K562 (cell line): ENCODE measurements around the gene PRR35. TPM values are rescaled to one million over a fixed set of nuclear protein-coding genes. Genes with fewer than 3 reads are reported as not detected.
A peak's percentile ranks its signal among the peaks of the same experiment; 100 is the strongest.

Experiments used
- FOXA1 ChIP-seq: fragments of 450-650 bp; IDR thresholded peaks from 2 replicates; pipeline ENCODE4 v1.6.1; 2016; ENCODE audit warnings: mild to moderate bottlenecking, borderline replicate concordance
- HDAC8 ChIP-seq: fragments of 450-650 bp; IDR thresholded peaks from 2 replicates; pipeline ENCODE4 v1.6.1; 2016; ENCODE audit warnings: mild to moderate bottlenecking, missing genetic modification characterization, moderate library complexity, missing compliant biosample characterization
- KDM2B ChIP-seq: fragments of 250-450 bp; sonication (Bioruptor Pico); IDR thresholded peaks from 2 replicates; pipeline ENCODE4 v1.8.0; 2021; ENCODE audit warnings: mild to moderate bottlenecking, moderate library complexity
- MCM2 ChIP-seq: fragments of 450-650 bp; IDR thresholded peaks from 2 replicates; pipeline ENCODE4 v1.6.1; 2017; ENCODE audit warnings: low read depth, mild to moderate bottlenecking
- MEF2A ChIP-seq: IDR thresholded peaks from 2 replicates; pipeline ENCODE4 v1.6.1; 2011; ENCODE audit warnings: low read depth, mild to moderate bottlenecking, low read length, moderate library complexity; ENCODE audit not compliant: control insufficient read depth
- NBN ChIP-seq: fragments of 450-650 bp; IDR thresholded peaks from 2 replicates; pipeline ENCODE4 v1.6.1; 2016; ENCODE audit warnings: low read depth, mild to moderate bottlenecking
- PHF8 ChIP-seq: fragments of 200-600 bp; sonication (generic); IDR thresholded peaks from 2 replicates; pipeline ENCODE4 v1.6.1; 2012; ENCODE audit warnings: mixed run types, mild to moderate bottlenecking, inconsistent platforms, low read length, moderate library complexity, borderline replicate concordance
- PTRF ChIP-seq: fragments of 450-650 bp; IDR thresholded peaks from 2 replicates; pipeline ENCODE4 v1.6.1; 2016; ENCODE audit warnings: mild to moderate bottlenecking, missing genetic modification characterization, missing compliant biosample characterization
- RB1 ChIP-seq: fragments of 450-650 bp; IDR thresholded peaks from 2 replicates; pipeline ENCODE4 v1.6.1; 2017; ENCODE audit warnings: low read depth, mild to moderate bottlenecking
- RBM22 ChIP-seq: fragments of 200-400 bp; formaldehyde crosslinking; IDR thresholded peaks from 2 replicates; pipeline ENCODE4 v1.6.1; 2018; ENCODE audit warnings: low read length, low read depth; ENCODE audit not compliant: poor library complexity, severe bottlenecking
- SNIP1 ChIP-seq: fragments of 450-650 bp; IDR thresholded peaks from 2 replicates; pipeline ENCODE4 v1.7.1; 2017; ENCODE audit warnings: low read depth, mild to moderate bottlenecking
- SPI1 ChIP-seq: IDR thresholded peaks from 2 replicates; pipeline ENCODE4 v1.6.1; 2011; ENCODE audit warnings: low read depth, low read length, control low read depth, borderline replicate concordance
- TAF7 ChIP-seq: fragments of 450-650 bp; IDR thresholded peaks from 2 replicates; pipeline ENCODE4 v1.6.1; 2016; ENCODE audit warnings: missing genetic modification characterization, missing compliant biosample characterization
- TSC22D4 ChIP-seq: fragments of 450-650 bp; IDR thresholded peaks from 2 replicates; pipeline ENCODE4 v1.6.1; 2016; ENCODE audit warnings: missing genetic modification characterization, missing biosample characterization, control low read depth
- ZBED1 ChIP-seq: IDR thresholded peaks from 2 replicates; pipeline ENCODE4 v1.6.1; 2014
- ZFP36 ChIP-seq: fragments of 150-350 bp; IDR thresholded peaks from 2 replicates; pipeline ENCODE4 v1.6.1; 2018; ENCODE audit warnings: low read length, low read depth; ENCODE audit not compliant: partially characterized antibody
- ZNF444 ChIP-seq: fragments of 250-450 bp; sonication (Bioruptor Pico); IDR thresholded peaks from 2 replicates; pipeline ENCODE4 v1.4.0; 2020; ENCODE audit warnings: mild to moderate bottlenecking, moderate library complexity
- polyA plus RNA-seq, 8 experiments: library from polyadenylated mRNA; depleted of rRNA in 4 of 8; stranded (reverse) in 5 of 8; unstranded in 3 of 8; fragments of >200 nt; fragmentation: Nextera tagmentation in 2 of 8; fragmentation: Illumina TruSeq in 1 of 8; extraction: Ambion mirVana in 2 of 8; extraction: Trizol in 1 of 8; gene quantifications; 2 replicates each; pipeline versions ENCODE4 v1.2.1 to v1.2.3, GENCODE V29; 2011 to 2014; ENCODE audit warnings: inconsistent platforms in 1 of 8, missing spikeins in 1 of 8
- total RNA-seq, 7 experiments: library from RNA; depleted of rRNA in 6 of 7; stranded (reverse); fragments of >200 nt in 6 of 7; fragmentation: Illumina TruSeq in 2 of 7; extraction: Trizol in 2 of 7; gene quantifications; 2 replicates each; pipeline versions ENCODE4 v1.2.1 to v1.2.3, GENCODE V29; 2011 to 2021; ENCODE audit warnings: low replicate concordance in 1 of 7
- TF ChIP-seq, protein P1 (sequence below): sonication (generic); formaldehyde crosslinking; IDR thresholded peaks from 2 replicates; pipeline ENCODE4 v1.8.1; 2023; ENCODE audit warnings: mild to moderate bottlenecking, missing genetic modification reagents
- TF ChIP-seq, protein P2 (sequence below), 2 experiments: IDR thresholded peaks in 1 of 2; conservative IDR thresholded peaks in 1 of 2; 2 replicates each; pipeline ENCODE4 v1.6.1; 2016; ENCODE audit warnings: low read depth in 2 of 2, mild to moderate bottlenecking in 1 of 2, missing compliant biosample characterization in 1 of 2, missing genetic modification characterization in 1 of 2, moderate library complexity in 1 of 2
- TF ChIP-seq, protein P3 (sequence below): fragments of 250-450 bp; sonication (Bioruptor Pico); IDR thresholded peaks from 2 replicates; pipeline ENCODE4 v1.8.0; 2022; ENCODE audit warnings: inconsistent platforms, mild to moderate bottlenecking, moderate library complexity, borderline replicate concordance
- TF ChIP-seq, protein P4 (sequence below): fragments of 250-450 bp; sonication (Bioruptor Pico); IDR thresholded peaks from 2 replicates; pipeline ENCODE4 v1.8.0; 2022; ENCODE audit warnings: moderate library complexity, mild to moderate bottlenecking, inconsistent platforms
- TF ChIP-seq, protein P5 (sequence below): fragments of 450-650 bp; formaldehyde crosslinking; IDR thresholded peaks from 2 replicates; pipeline ENCODE4 v1.4.0; 2020; ENCODE audit warnings: mild to moderate bottlenecking, mixed read lengths

Gene PRR35
- total and polyA plus RNA-seq, 9 of the 15 experiments (the other 6 are each of a cell fraction or from before 2014, with no cell fraction given), result 0.17 to 0.45 (median 0.21) TPM; not detected in 5

DNA sequence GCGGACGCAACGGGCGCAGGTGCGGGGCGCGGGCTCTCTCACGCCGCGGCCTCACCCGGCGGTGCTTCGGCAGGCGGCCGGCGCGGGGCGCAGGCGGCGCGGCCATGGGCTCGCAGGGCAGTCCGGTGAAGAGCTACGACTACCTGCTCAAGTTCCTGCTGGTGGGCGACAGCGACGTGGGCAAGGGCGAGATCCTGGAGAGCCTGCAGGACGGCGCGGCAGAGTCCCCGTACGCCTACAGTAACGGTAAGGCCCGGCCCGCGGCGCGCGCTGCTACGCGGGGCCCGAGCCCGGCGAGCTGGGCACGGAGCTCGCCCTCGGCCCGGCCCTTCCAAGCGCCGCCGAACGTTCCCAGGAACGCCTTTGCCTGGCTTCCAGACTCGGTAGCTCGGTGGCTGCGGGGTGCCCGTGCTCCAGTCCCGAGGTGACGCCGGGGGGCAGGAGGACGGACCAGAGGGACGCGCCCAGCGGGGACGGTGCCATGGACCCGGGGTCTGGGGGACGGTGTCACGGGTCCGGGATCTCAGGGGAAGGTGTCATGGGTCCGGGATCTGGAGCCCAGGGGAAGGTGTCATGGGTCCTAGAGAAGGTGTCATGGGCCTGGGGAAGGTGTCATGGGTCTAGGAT lies 30.1 kb downstream of the PRR35 start (continued):
- TF ChIP-seq, protein P1, sequence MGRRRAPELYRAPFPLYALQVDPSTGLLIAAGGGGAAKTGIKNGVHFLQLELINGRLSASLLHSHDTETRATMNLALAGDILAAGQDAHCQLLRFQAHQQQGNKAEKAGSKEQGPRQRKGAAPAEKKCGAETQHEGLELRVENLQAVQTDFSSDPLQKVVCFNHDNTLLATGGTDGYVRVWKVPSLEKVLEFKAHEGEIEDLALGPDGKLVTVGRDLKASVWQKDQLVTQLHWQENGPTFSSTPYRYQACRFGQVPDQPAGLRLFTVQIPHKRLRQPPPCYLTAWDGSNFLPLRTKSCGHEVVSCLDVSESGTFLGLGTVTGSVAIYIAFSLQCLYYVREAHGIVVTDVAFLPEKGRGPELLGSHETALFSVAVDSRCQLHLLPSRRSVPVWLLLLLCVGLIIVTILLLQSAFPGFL (CRISPR knock-in tag), result no peak
- TF ChIP-seq NBN (no peak), RBM22 (no peak), MEF2A (no peak), SNIP1 (peak; percentile 75), ZBED1 (no peak), TSC22D4 (tag) (no peak), PHF8 (peak; percentile 72; the same call in 1 of the 2 replicates), MCM2 (no peak), ZNF444 (CRISPR knock-in tag) (no peak), KDM2B (CRISPR knock-in tag) (peak; percentile 17; the same call in 1 of the 2 replicates), TAF7 (tag) (no peak), SPI1 (no peak), FOXA1 (no peak), RB1 (peak; percentile 70; the same call in 1 of the 2 replicates), HDAC8 (tag) (0 out of 2 replicates have a peak, but pooled peaks have one; percentile 24), ZFP36 (no peak), PTRF (no peak)
- TF ChIP-seq, protein P2, sequence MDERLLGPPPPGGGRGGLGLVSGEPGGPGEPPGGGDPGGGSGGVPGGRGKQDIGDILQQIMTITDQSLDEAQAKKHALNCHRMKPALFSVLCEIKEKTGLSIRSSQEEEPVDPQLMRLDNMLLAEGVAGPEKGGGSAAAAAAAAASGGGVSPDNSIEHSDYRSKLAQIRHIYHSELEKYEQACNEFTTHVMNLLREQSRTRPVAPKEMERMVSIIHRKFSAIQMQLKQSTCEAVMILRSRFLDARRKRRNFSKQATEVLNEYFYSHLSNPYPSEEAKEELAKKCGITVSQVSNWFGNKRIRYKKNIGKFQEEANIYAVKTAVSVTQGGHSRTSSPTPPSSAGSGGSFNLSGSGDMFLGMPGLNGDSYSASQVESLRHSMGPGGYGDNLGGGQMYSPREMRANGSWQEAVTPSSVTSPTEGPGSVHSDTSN (CRISPR knock-in tag; IDR thresholded peaks at IDR 0.05; ENCODE audit: low read depth), result no peak
- TF ChIP-seq, protein P2 (tag; conservative IDR thresholded peaks at IDR 0.05; ENCODE audit: low read depth), result no peak
- TF ChIP-seq, protein P3, sequence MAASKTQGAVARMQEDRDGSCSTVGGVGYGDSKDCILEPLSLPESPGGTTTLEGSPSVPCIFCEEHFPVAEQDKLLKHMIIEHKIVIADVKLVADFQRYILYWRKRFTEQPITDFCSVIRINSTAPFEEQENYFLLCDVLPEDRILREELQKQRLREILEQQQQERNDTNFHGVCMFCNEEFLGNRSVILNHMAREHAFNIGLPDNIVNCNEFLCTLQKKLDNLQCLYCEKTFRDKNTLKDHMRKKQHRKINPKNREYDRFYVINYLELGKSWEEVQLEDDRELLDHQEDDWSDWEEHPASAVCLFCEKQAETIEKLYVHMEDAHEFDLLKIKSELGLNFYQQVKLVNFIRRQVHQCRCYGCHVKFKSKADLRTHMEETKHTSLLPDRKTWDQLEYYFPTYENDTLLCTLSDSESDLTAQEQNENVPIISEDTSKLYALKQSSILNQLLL (CRISPR knock-in tag), result no peak
- TF ChIP-seq, protein P4, sequence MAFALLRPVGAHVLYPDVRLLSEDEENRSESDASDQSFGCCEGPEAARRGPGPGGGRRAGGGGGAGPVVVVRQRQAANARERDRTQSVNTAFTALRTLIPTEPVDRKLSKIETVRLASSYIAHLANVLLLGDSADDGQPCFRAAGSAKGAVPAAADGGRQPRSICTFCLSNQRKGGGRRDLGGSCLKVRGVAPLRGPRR (CRISPR knock-in tag), result no peak
- TF ChIP-seq, protein P5, sequence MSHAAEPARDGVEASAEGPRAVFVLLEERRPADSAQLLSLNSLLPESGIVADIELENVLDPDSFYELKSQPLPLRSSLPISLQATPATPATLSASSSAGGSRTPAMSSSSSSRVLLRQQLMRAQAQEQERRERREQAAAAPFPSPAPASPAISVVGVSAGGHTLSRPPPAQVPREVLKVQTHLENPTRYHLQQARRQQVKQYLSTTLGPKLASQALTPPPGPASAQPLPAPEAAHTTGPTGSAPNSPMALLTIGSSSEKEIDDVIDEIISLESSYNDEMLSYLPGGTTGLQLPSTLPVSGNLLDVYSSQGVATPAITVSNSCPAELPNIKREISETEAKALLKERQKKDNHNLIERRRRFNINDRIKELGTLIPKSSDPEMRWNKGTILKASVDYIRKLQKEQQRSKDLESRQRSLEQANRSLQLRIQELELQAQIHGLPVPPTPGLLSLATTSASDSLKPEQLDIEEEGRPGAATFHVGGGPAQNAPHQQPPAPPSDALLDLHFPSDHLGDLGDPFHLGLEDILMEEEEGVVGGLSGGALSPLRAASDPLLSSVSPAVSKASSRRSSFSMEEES (CRISPR knock-in tag), result no peak
